GM12801 (cell line): ENCODE measurements around the gene NCKAP1.

Source experiments
- CTCF ChIP-seq: IDR thresholded peaks from one replicate; pipeline ENCODE4 v1.5.1; 2011; ENCODE audit warnings: control low read depth; ENCODE audit not compliant: insufficient read length; ENCODE audit errors: extremely low read depth

Gene NCKAP1

GRCh38 chr2:183070942-183071844 is 32.9 kb upstream of the NCKAP1 start:
- no peak for TF ChIP-seq CTCF

- no peak for TF ChIP-seq CTCF
These were observed 30.9 kb upstream of the NCKAP1 start for GRCh38 chr2:183069174-183069573.

- TF ChIP-seq CTCF, result no peak
These were observed 30.3 kb upstream of the NCKAP1 start for GRCh38 chr2:183068561-183068960.

GRCh38 chr2:183063083-183063482 is 24.8 kb upstream of the NCKAP1 start:
- no peak for TF ChIP-seq CTCF

- no peak for TF ChIP-seq CTCF
These were observed 22.4 kb upstream of the NCKAP1 start for GRCh38 chr2:183060571-183061231.

GRCh38 chr2:183059561-183059960 is 21.3 kb upstream of the NCKAP1 start:
- TF ChIP-seq CTCF, result no peak

GRCh38 chr2:183057333-183057985 is 19.2 kb upstream of the NCKAP1 start:
- TF ChIP-seq CTCF, result no peak
